Keratinocyte (primary cell): ENCODE results near the gene NUTM2G. TPM values are rescaled to one million over a fixed set of nuclear protein-coding genes. Genes with fewer than 3 reads are reported as not detected.
"Not testable (repeated sequence)": the region's sequence is repeated elsewhere in the genome, so short reads cannot be mapped to it uniquely, and the experiment has no call there.

Experiments
- DNase-seq: peaks from one replicate; pipeline ENCODE4 v3.0.0-alpha.2; 2011; ENCODE audit warnings: low read depth, missing footprints, low spot score
- FAIRE-seq: peaks from 2 replicates; lab custom pipeline; 2011; peaks lifted over from hg19 to GRCh38; lab: Jason Lieb, UNC
- H2AFZ ChIP-seq: 2 replicates; pipeline ENCODE4 v1.6.0; 2012; ENCODE audit warnings: low read length, control low read depth, inconsistent platforms; ENCODE audit not compliant: control insufficient read depth
- H3K27ac ChIP-seq: 2 replicates; pipeline ENCODE4 v1.5.1; 2011; ENCODE audit warnings: low read length; ENCODE audit not compliant: control insufficient read depth, insufficient read depth
- H3K27me3 ChIP-seq: 3 replicates; pipeline ENCODE4 v1.6.0; 2011; ENCODE audit warnings: low read length; ENCODE audit not compliant: control insufficient read depth, insufficient read depth; ENCODE audit errors: extremely low read depth
- H3K36me3 ChIP-seq, 2 experiments: 2 replicates in 1 of 2; 3 replicates in 1 of 2; pipeline ENCODE4 v1.5.1; 2011; ENCODE audit warnings: low read length in 2 of 2, mild to moderate bottlenecking in 1 of 2; ENCODE audit not compliant: control insufficient read depth in 2 of 2, insufficient read depth in 2 of 2; ENCODE audit errors: extremely low read depth in 1 of 2
- H3K4me1 ChIP-seq: 3 replicates; pipeline ENCODE4 v1.5.1; 2011; ENCODE audit warnings: low read length; ENCODE audit not compliant: control insufficient read depth, insufficient read depth; ENCODE audit errors: extremely low read depth
- H3K4me2 ChIP-seq: 3 replicates; pipeline ENCODE4 v1.6.0; 2011; ENCODE audit warnings: low read depth, low read length; ENCODE audit not compliant: control insufficient read depth, insufficient read depth; ENCODE audit errors: extremely low read depth
- H3K4me3 ChIP-seq, 3 experiments: fragments of 200-600 bp in 1 of 3; sonication (generic) in 1 of 3; 2 replicates in 2 of 3; 3 replicates in 1 of 3; pipeline ENCODE4 v1.5.1; 2011 to 2016; ENCODE audit warnings: low read length in 3 of 3, mild to moderate bottlenecking in 3 of 3, control low read depth in 2 of 3, inconsistent platforms in 1 of 3, low read depth in 1 of 3, mixed read lengths in 1 of 3, mixed run types in 1 of 3, moderate library complexity in 1 of 3; ENCODE audit not compliant: control insufficient read depth in 2 of 3, insufficient read depth in 2 of 3; ENCODE audit errors: extremely low read depth in 1 of 3
- H3K79me2 ChIP-seq: 2 replicates; pipeline ENCODE4 v1.6.0; 2012; ENCODE audit warnings: low read length; ENCODE audit not compliant: control insufficient read depth, insufficient read depth
- H3K9ac ChIP-seq: 3 replicates; pipeline ENCODE4 v1.6.0; 2011; ENCODE audit warnings: low read length; ENCODE audit not compliant: control insufficient read depth, insufficient read depth; ENCODE audit errors: extremely low read depth
- H3K9me1 ChIP-seq: 3 replicates; pipeline ENCODE4 v1.6.0; 2011; ENCODE audit warnings: low read length; ENCODE audit not compliant: control insufficient read depth, insufficient read depth; ENCODE audit errors: extremely low read depth
- H3K9me3 ChIP-seq: 2 replicates; pipeline ENCODE4 v1.5.1; 2012; ENCODE audit warnings: low read depth, low read length; ENCODE audit not compliant: control insufficient read depth
- H4K20me1 ChIP-seq: 3 replicates; pipeline ENCODE4 v1.6.0; 2011; ENCODE audit warnings: low read length; ENCODE audit not compliant: control insufficient read depth, insufficient read depth; ENCODE audit errors: extremely low read depth
- CTCF ChIP-seq, 3 experiments: IDR thresholded peaks in 1 of 3; conservative IDR thresholded peaks in 1 of 3; optimal IDR thresholded peaks in 1 of 3; 2 replicates in 2 of 3; 3 replicates in 1 of 3; pipeline versions ENCODE3 to v1.5.1; 2011; ENCODE audit warnings: low read length in 3 of 3, mild to moderate bottlenecking in 3 of 3, moderate library complexity in 2 of 3, control low read depth in 1 of 3, inconsistent platforms in 1 of 3; ENCODE audit not compliant: insufficient read depth in 2 of 3; ENCODE audit errors: extremely low read depth in 1 of 3
- EZH2 ChIP-seq: IDR thresholded peaks from one replicate; pipeline ENCODE4 v1.6.1; 2012; ENCODE audit warnings: inconsistent platforms, mild to moderate bottlenecking, low read length, moderate library complexity
- dilution Hi-C: fragments of 300-500 bp; cut with MboI; formaldehyde crosslinking; loops from one replicate; pipeline ENCODE4 v1.7.0; 2020; ENCODE audit warnings: low sequenced_read_pairs; ENCODE audit not compliant: extremely low pct_ligation_motif_present
- polyA minus RNA-seq, 3 experiments: library from RNA; depleted of rRNA, polyadenylated mRNA; stranded (reverse); fragments of >200 nt; gene quantifications; 1 replicate in 1 of 3; 2 replicates in 1 of 3; 3 replicates in 1 of 3; pipeline ENCODE4 v1.2.3, GENCODE V29; 2011
- polyA plus RNA-seq, 5 experiments: library from polyadenylated mRNA; depleted of rRNA in 3 of 5; stranded (reverse) in 3 of 5; stranded (forward) in 1 of 5; unstranded in 1 of 5; fragments of >200 nt; gene quantifications; 1 replicate in 1 of 5; 2 replicates in 3 of 5; 3 replicates in 1 of 5; pipeline versions ENCODE4 v1.2.1 to v1.2.3, GENCODE V29; 2011 to 2012; ENCODE audit warnings: missing spikeins in 2 of 5, low read depth in 1 of 5, low replicate concordance in 1 of 5

The NUTM2G gene
- polyA plus RNA-seq (not detected in 3 replicates), polyA minus RNA-seq (not detected in 3 replicates)
- not detected for polyA plus RNA-seq (2011; ENCODE audit: low read depth)
- not detected in 2 replicates for polyA plus RNA-seq (2011; cell fraction: cytosol; rRNA removed)
- not detected in 2 replicates for polyA plus RNA-seq (2011; cell fraction: nucleus; rRNA removed)
- polyA plus RNA-seq (2012; ENCODE audit: low replicate concordance), result 0.40 and 0.66 TPM in 2 replicates
- not detected for polyA minus RNA-seq (2011; cell fraction: cytosol; rRNA and poly(A)+ RNA removed)
- not detected in 2 replicates for polyA minus RNA-seq (2011; cell fraction: nucleus; rRNA and poly(A)+ RNA removed)

GRCh38 chr9:96928543-96928942 lies at the start of gene NUTM2G:
Gene NUTM2G, plus strand, starts transcription at chr9:96928843. Its CDS starts 182 bp downstream, at chr9:96929025.
- H3K4me1 ChIP-seq, H3K4me3 ChIP-seq, H3K79me2 ChIP-seq, H3K27me3 ChIP-seq, H3K9me3 ChIP-seq, dilution Hi-C loops, H3K27ac ChIP-seq, H3K4me2 ChIP-seq, H3K9ac ChIP-seq, H2AFZ ChIP-seq, DNase-seq, H3K9me1 ChIP-seq, H3K36me3 ChIP-seq, FAIRE-seq, H4K20me1 ChIP-seq: not testable (repeated sequence)

GRCh38 chr9:96883922-96884321 lies 44.7 kb upstream of the NUTM2G start:
- H3K9ac ChIP-seq, result no peak overlapping the region

More at GRCh38 chr9:96883922-96884321, 44.7 kb upstream of the NUTM2G start:
- DNase-seq (no peak), FAIRE-seq (peak; percentile 29)
- Histone ChIP-seq H3K4me2 (peak overlapping the region; percentile 17), H3K79me2 (no peaks in the 10 kb centered on the region), H3K27me3 (no peaks in the 10 kb centered on the region), H3K27ac (peak overlapping the region; percentile 1), H2AFZ (no peak overlapping the region), H3K4me3 (no peak overlapping the region), H3K9me3 (no peaks in the 10 kb centered on the region), H3K36me3 (no peaks in the 10 kb centered on the region), H3K4me1 (peaks cover 14% of the 10 kb centered on the region), H4K20me1 (no peaks in the 10 kb centered on the region), H3K9me1 (no peaks in the 10 kb centered on the region)
- TF ChIP-seq EZH2 (no peak), CTCF (optimal IDR thresholded peaks at IDR 0.05 in 1 of 3, IDR thresholded peaks at IDR 0.05 in 1 of 3, conservative IDR thresholded peaks at IDR 0.05 in 1 of 3; ENCODE audit: extremely low read depth in 1 of 3, insufficient read depth in 2 of 3, low read length in 3 of 3) (no peak)
- dilution Hi-C loops, result no loop called here
